ENCODE data around the gene CACHD1. TPM values are rescaled to one million over a fixed set of nuclear protein-coding genes. Genes with fewer than 3 reads are reported as not detected.
A peak's percentile ranks its signal among the peaks of the same experiment; 100 is the strongest.

Gene CACHD1
- total RNA-seq, 1 donor from 2014 or later = 44.6 TPM

DNA sequence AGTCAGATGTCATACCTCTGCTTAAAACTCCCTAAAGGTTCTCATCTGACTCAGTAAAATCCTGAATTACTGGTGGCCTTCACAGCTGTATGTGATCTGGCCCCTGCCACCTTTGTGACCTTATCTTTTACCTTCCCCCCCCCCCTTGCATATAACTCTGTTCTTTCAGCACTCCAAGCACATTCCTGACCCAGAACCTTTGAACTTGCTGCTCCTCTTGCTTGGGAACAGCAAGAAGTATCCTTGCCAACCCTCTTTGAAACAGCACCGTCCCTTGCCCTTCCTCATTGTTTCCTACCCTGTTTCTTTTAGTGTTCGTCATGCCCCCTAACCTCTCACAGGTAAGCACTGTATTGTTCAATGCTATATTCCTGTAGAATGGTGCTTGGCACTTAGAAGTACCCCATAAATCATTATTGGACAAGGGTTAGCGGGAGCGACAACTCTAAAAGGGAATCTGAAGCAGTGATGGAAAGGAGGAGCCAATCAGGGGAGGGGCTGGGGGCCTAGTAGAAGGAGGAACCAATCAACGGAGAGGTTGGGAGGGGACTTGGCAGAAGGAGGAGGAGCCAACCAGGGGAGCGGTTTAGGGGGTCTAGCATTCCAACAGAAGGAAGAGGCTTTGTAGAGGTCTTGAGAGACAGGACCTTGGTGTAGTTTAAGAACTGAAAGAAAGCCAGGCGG, 13.9 kb downstream of the CACHD1 start:
- peaks cover 15% of the 10 kb centered on the region for H3K36me3 Mint-ChIP-seq
- peaks cover 4% of the 10 kb centered on the region for H3K9me3 Mint-ChIP-seq
- no peaks in the 10 kb centered on the region for H3K27me3 Mint-ChIP-seq
- peaks cover 53% of the 10 kb centered on the region for H3K4me1 Mint-ChIP-seq (ENCODE audit: unreplicated experiment)
- TF ChIP-seq, protein P1, sequence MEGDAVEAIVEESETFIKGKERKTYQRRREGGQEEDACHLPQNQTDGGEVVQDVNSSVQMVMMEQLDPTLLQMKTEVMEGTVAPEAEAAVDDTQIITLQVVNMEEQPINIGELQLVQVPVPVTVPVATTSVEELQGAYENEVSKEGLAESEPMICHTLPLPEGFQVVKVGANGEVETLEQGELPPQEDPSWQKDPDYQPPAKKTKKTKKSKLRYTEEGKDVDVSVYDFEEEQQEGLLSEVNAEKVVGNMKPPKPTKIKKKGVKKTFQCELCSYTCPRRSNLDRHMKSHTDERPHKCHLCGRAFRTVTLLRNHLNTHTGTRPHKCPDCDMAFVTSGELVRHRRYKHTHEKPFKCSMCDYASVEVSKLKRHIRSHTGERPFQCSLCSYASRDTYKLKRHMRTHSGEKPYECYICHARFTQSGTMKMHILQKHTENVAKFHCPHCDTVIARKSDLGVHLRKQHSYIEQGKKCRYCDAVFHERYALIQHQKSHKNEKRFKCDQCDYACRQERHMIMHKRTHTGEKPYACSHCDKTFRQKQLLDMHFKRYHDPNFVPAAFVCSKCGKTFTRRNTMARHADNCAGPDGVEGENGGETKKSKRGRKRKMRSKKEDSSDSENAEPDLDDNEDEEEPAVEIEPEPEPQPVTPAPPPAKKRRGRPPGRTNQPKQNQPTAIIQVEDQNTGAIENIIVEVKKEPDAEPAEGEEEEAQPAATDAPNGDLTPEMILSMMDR (conservative IDR thresholded peaks at IDR 0.05) = no peak
- no peak for DNase-seq (ENCODE audit: extremely low spot score, unreplicated experiment)
- no peak overlapping the region for H3K4me3 Mint-ChIP-seq
- no peak overlapping the region for H3K27ac Mint-ChIP-seq

DNA sequence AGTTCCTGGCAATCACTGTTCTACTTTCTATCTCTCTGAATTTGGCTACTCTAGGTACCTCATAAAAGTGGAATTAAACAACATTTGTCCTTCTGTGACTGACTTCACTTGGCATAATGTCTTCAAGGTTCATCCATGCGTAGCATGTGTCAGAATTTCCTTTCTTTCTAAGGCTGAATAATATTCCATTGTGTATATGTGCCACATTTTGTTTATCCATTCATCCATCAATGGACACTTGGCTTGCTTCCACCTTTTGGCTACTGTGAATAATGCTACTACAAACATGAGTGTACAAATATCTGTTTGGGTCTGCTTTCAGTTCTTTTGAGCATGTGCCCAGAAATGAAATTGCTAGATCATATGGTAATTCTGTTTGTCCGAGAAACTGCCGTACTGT, 14.7 kb downstream of the CACHD1 start:
- Mint-ChIP-seq H3K27ac (no peak overlapping the region), H3K27me3 (no peaks in the 10 kb centered on the region), H3K4me3 (no peak overlapping the region), H3K36me3 (peaks cover 15% of the 10 kb centered on the region), H3K4me1 (ENCODE audit: unreplicated experiment) (peaks cover 54% of the 10 kb centered on the region), H3K9me3 (peaks cover 4% of the 10 kb centered on the region)
- no peak for DNase-seq (ENCODE audit: extremely low spot score, unreplicated experiment)
- TF ChIP-seq, protein P1 (conservative IDR thresholded peaks at IDR 0.05) = no peak

DNA sequence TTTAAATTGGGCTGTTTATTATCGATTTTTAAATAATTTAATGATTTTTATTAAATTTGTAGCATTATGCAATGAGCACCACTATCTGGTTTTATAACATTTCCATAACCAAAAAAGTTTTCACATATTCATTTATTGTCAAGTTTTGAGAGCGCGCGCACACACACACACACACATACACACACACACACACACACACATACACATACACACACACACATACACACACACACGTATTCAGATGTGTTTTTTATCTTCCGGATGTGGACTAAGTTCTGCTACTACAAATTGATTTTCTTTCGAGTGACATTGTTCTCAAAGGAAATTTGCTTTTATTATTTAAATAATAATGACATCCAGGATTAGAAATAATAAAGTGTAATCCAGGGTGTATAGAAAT, 16.3 kb downstream of the CACHD1 start:
- H3K4me1 Mint-ChIP-seq (ENCODE audit: unreplicated experiment) = peaks cover 52% of the 10 kb centered on the region
- H3K27me3 Mint-ChIP-seq = no peaks in the 10 kb centered on the region
- TF ChIP-seq, protein P1 (conservative IDR thresholded peaks at IDR 0.05) = no peak
- H3K4me3 Mint-ChIP-seq = no peak overlapping the region
- peaks cover 15% of the 10 kb centered on the region for H3K36me3 Mint-ChIP-seq
- peaks cover 4% of the 10 kb centered on the region for H3K9me3 Mint-ChIP-seq
- no peak for DNase-seq (ENCODE audit: extremely low spot score, unreplicated experiment)
- H3K27ac Mint-ChIP-seq = no peak overlapping the region

DNA sequence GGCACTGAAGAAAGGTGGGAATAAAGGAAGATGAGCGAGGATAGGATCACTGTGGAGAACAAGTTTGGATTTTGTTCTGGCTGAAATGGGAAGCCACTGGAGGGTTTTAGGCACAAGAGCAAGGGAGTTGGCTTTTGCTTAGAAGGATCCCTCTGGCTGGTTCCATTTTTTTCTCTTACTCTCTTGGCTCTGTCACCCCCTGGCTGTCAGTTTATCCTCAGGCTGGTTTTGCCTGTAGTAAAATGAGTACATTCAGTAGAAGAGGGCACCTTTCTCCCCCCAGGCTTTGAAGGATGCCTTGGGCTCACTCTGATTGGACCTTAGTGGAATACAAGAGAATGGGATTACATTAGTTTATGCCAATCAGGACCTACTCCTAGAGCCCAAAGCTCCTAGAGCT, 17.1 kb downstream of the CACHD1 start:
- Mint-ChIP-seq H3K9me3 (peaks cover 4% of the 10 kb centered on the region), H3K27me3 (no peaks in the 10 kb centered on the region), H3K4me3 (no peak overlapping the region), H3K27ac (no peak overlapping the region), H3K36me3 (peaks cover 15% of the 10 kb centered on the region), H3K4me1 (ENCODE audit: unreplicated experiment) (peaks cover 49% of the 10 kb centered on the region)
- TF ChIP-seq, protein P1 (conservative IDR thresholded peaks at IDR 0.05) = no peak
- no peak for DNase-seq (ENCODE audit: extremely low spot score, unreplicated experiment)

DNA sequence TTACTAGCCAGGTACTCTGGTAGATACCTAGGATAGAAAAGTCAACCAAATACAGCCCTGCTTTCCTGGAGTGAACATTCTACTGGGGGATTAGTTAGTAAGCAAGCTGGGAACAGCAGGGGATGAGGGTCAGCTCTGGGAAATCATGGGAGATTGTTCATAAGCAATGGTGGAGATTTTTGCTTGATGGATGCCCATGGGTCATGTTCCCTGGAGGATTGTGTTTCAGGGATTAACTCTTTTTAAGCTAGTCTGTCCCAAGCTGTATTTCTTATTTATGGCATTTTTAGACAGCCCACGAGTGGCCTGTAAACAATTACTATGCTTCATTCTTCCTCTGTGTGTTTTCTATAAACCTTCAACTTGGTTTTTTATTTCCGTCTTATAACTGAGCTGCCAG, 18.9 kb downstream of the CACHD1 start:
- no peak for DNase-seq (ENCODE audit: extremely low spot score, unreplicated experiment)
- TF ChIP-seq, protein P1 (conservative IDR thresholded peaks at IDR 0.05) = no peak
- H3K4me3 Mint-ChIP-seq = peak overlapping the region; percentile 6
- H3K36me3 Mint-ChIP-seq = peaks cover 13% of the 10 kb centered on the region
- no peak overlapping the region for H3K27ac Mint-ChIP-seq
- H3K9me3 Mint-ChIP-seq = peaks cover 4% of the 10 kb centered on the region
- H3K4me1 Mint-ChIP-seq (ENCODE audit: unreplicated experiment) = peaks cover 55% of the 10 kb centered on the region
- no peaks in the 10 kb centered on the region for H3K27me3 Mint-ChIP-seq
